NCI-H446 (cell line): ENCODE data around the gene IQSEC3.
"Not testable (repeated sequence)": the region's sequence is repeated elsewhere in the genome, so short reads cannot be mapped to it uniquely, and the experiment has no call there.

Experiments used
- DNase-seq, 2 experiments: peaks; one replicate each; lab custom pipeline; 2025; lab: John Stamatoyannopoulos, UW

IQSEC3 gene

GRCh38 chr12:111699-112493, 45.3 kb downstream of the IQSEC3 start:
- DNase-seq = no peak

- no peak for DNase-seq
Observed at GRCh38 chr12:113347-113746, 46.8 kb downstream of the IQSEC3 start.

GRCh38 chr12:114626-115211, 48.2 kb downstream of the IQSEC3 start:
- DNase-seq = no peak

DNA sequence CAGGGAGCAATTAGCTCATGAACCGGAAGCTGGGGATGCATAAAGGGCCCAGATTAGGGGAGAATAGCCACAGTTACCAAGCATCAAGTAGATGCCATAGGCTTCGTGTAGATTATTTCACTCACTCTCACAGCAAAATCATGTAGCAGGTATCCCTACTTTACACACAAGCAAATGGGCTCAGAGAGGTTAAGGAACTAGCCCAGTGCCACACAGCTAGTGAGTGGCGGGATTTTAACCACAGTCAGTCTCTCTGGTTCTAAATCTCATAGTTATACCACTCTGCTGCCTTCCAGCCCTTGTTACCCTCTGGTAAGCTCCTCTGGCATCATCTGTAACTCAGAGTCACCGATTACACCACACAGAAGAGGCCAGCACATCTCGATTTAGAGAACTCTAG, 49.0 kb downstream of the IQSEC3 start:
- DNase-seq = no peak

GRCh38 chr12:115960-116915, 49.7 kb downstream of the IQSEC3 start:
- DNase-seq = no peak

- DNase-seq = no peak
Observed at GRCh38 chr12:117311-117710, 50.7 kb downstream of the IQSEC3 start.

- no peak for DNase-seq
Observed at GRCh38 chr12:117816-118345, 51.3 kb downstream of the IQSEC3 start.

DNA sequence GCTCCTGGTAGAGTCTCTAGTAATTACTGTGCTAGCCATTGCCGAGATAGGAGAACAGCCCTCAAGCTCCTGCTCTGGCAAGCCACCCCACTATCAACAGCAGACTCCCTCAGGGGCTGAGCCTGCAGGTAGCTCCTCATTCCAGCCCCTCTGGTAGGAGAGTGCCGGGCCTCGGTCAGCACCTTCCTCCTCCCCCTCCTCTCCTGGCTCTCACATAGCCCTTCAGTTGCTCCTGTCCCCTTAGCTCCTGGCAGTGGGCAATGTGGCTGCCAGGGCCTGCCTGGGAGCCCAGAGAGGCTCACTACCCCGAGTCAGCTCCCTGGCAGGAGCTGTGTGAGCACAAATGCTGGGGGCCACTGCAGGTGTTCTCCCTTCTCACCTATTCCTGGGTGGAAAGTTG, 52.0 kb downstream of the IQSEC3 start:
- DNase-seq = no peak

GRCh38 chr12:120951-121350, 54.4 kb downstream of the IQSEC3 start:
- DNase-seq = no peak

GRCh38 chr12:121647-122046, 55.1 kb downstream of the IQSEC3 start:
- DNase-seq = no peak

DNA sequence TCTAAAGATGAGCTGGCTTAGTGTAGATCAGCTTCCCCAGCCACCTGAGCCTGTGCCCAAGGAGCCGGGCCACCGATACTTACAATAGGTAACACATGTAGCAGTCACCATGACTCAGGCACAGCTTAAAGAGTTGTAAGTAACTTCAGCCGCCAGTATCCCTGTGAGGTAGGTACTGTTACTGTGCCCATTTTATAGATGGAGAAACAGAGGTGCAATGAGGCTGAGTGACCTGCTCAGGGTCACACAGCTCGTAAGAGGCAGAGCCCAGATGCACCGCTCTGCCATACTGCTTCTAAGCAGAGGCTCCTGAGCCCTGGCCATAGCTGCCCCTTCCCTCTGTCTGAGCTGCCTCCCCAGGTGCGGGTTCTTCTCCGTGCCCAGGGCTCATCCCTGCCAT, 58.5 kb downstream of the IQSEC3 start:
- no peak for DNase-seq

GRCh38 chr12:125566-125965, 59.0 kb downstream of the IQSEC3 start:
- DNase-seq = no peak

DNA sequence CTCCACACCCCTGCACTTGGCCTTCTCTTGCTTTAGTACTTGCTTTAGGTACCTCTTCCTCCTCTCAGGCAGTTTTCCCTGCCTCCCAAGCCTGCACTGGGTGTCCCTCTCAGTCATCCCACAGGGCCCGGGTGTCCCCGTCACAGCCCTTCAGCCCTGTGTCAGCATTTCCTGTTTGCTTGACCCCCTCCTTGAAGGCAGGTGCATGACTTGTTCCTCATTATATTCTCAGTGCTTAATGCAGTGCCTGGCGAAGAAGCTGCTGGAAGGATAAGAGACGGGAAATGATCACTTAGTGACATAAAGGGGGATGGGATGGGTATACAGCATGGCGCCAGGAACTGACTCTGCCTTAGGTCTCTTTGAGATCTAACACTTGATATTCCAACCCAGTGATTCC, 61.5 kb downstream of the IQSEC3 start:
- DNase-seq = no peak

- DNase-seq = no peak
Observed at GRCh38 chr12:129001-129400, 62.4 kb downstream of the IQSEC3 start.

DNA sequence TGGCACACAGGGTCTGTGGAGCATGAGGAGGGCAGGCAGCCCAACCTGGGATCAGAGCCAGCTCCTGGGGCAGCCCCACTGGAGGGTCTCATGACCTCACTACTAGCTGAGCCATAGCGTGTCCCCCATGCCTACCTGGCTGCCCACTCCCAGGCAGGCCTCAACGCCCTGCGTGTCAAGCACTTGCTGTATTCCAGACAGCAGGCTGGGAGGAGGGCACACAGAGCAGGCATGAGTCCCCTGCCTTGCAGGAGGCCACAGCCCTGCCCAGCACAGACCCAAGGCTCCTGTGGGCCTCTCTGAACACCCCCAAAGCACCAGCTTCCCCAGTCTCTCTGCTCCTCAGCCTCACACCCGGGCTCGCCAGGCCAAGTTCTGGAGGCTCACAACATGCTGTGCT, 64.0 kb downstream of the IQSEC3 start:
- no peak for DNase-seq

DNA sequence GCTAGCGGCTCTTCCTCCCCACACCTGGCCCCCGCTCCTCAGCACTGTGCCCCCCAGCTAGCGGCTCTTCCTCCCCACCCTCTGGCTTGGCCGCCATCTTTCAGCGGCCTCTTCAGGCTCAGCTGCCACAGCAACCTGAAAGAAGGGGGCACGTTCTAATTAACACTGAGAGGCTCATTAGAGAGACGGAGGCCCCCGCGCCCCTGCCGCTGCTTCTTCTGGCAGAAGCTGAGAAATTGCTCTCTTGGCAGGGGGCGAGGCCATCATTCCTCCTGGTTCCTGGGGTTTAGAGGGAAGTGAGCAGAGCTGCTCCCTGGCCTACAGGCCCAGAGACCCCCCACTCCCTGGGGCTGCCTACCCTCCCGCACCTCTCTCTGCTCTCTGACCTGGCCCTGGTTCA, 64.4 kb downstream of the IQSEC3 start:
- DNase-seq = no peak

DNA sequence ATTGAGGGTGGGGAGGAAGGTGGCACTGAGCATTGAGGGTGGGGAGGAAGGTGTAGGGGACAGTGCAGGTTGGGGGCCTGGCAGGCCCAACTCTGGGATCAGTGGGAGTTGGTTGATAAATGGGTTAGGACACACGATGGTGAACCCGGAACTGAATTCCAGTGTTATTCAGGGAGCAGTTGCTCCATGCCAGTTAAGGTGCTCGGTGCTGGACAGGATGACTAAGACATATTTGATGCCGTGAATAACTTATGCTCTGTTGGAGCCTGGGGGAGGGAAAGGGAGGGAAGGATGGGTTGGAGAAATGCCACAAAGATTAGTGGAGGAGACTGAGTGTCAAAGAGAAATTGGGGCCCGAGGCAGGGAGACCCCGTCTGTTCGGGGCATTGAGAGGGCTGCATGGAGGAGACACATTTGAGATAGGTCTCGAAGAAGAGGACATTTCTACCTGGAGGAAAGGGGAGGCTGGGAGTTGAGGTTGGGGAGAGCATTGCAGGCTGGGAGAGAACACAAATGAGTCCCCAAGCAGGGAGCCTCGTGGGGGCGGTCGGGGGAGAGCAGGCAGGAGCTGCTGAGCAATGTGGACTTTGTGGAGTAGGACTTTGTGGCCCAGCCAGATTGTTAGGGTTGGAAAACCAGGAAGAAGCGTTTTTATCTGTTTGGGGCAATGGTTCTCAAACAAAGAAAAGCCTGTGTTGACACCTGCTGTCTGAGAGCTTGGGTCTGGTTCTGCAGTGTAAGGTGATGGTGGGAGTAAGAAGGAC, 65.3 kb downstream of the IQSEC3 start:
- no peak for DNase-seq

GRCh38 chr12:133616-134232, 67.2 kb downstream of the IQSEC3 start:
- not testable (repeated sequence) for DNase-seq

DNA sequence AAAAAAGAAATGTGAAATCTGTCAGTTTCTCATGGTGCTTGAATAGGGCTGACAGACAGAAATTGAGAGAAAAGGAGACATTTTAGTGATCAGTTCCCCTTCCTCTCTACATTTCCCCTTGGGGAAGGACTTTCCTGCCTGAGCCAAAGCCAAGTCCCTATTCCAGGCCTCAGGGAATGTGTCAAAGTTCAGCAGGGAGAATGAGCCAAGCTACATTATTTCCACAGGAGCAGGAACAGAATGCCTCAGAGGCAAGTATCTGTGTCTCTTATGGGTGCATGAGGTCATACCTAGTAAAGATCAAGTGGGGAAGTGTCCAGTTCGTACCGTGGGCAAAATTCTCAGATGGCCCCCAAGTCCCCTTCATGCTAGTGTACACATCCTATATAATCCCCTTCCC, 68.6 kb downstream of the IQSEC3 start:
- no peak for DNase-seq

DNA sequence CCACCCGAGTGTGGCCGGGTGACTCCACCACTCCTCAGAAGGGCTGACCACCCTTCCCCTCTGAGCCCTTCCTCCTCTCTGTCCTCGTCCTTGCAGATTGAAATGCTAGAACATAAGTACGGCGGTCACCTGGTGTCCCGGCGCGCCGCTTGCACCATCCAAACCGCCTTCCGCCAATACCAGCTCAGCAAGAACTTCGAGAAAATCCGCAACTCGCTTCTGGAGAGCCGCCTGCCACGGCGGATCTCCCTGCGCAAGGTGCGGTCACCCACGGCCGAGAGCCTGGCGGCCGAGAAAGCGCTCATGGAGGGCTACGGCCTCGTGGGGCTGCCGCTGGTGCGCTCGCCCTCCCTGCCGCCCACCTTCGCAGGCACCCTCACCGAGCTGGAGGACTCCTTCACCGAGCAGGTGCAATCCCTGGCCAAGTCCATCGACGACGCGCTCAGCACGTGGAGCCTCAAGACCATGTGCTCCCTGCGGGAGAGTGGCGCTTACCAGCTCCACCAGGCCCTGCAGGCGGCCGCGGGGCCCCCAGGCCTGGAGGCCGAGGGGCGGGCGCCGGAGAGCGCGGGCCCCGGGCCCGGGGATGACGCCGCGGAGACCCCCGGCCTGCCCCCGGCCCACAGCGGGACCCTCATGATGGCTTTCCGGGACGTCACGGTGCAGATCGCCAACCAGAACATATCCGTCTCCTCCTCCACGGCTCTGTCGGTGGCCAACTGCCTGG, 71.8 kb downstream of the IQSEC3 start:
- no peak for DNase-seq
